GM21576 (cell line): ENCODE data around the gene ARSA.
"Not testable (repeated sequence)": the region's sequence is repeated elsewhere in the genome, so short reads cannot be mapped to it uniquely, and the experiment has no call there.

Experiments
- ATAC-seq: cut with Tn5 transposase; IDR thresholded peaks from one replicate; pipeline ENCODE4 v1.9.1; 2021; ENCODE audit warnings: mild to moderate bottlenecking, moderate library complexity; ENCODE audit not compliant: unreplicated experiment

The ARSA gene

DNA sequence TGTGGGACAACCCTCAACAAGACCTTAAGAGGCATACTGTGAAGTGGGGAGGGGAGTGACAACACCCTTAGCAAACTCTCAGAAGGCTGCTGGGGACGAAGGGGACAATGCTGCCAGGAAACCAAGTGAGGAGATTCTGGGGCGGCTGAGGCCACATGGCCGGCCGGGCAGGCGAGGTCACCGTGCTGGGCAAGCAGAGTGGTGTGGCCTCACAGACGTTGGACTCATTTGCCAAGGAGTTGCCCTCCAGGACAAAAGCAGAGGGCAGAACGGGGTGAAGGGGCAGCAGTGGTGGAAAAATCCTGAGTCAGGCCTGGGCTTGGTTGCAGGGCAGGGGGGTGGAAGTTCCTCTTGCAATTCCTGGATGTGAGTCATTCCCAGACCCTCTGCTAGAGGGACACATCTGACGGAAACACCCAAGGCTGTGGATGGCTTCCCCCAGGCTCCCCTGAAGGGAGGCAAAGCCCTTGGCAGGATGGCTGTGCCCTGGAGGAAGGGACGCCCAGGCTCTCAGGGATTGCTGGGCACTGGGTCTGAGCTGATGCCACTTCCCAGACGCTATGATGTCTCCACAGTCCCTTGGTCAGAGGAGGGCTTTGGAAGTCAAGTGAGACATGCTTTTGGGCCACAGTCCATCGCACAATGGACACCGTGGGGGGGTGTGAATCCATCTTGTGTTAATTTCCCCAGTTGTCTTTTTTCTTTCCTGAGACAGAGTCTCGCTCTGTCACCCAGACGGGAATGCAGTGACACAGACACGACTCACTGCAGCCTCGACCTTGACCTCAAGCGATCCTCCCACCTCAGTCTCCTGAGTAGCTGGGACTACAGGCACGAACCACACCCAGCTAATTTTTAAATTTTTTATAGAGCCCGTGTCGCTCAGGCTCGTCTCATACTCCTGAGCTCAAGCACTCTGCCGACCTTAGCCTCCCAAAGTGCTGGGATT lies 28.4 kb upstream of the ARSA start:
- no peak for ATAC-seq

DNA sequence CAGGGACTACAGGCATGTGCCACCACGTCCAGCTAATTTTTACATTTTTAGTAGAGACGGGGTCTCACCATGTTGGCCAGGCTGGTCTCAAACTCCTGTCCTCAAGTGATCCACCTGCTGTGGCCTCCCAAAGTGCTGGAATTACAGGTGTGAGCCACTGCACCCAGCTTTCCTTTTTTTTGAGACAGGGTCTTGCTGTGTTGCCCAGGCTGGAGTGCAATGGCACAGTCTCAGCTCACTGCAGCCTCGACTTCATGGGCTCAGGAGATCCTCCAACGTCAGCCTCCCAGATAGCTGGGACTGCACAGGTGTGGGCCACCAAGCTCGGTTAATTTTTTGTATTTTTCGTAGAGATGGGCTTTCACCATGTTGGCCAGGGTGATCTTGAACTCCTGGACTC lies 26.7 kb upstream of the ARSA start:
- not testable (repeated sequence) for ATAC-seq

DNA sequence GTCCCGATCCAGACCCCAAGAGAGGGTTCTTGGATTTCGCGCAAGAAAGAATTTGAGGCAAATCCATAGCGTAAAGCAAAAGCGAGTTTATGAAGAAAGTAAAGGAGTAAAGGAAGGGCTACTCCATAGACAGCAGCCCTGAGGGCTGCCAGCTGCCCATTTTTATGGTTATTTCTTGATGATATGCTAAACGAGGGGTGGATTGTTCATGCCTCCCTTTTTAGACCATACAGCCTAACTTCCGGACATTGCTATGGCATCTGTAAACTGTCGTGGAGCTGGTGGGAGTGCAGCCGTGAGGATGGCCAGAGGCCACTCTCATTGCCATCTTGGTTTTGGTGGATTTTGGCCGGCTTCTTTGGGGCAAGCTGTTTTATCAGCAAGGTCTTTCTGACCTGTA lies 25.3 kb upstream of the ARSA start:
- no peak for ATAC-seq

DNA sequence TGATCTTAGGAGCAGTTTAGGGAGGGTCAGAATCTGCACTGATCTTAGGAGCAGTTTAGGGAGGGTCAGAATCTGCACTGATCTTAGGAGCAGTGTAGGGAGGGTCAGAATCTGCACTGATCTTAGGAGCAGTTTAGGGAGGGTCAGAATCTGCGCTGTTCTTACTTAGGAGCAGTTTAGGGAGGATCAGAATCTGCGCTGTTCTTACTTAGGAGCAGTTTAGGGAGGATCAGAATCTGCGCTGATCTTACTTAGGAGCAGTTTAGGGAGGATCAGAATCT lies 15.8 kb upstream of the ARSA start:
- ATAC-seq, result not testable (repeated sequence)

DNA sequence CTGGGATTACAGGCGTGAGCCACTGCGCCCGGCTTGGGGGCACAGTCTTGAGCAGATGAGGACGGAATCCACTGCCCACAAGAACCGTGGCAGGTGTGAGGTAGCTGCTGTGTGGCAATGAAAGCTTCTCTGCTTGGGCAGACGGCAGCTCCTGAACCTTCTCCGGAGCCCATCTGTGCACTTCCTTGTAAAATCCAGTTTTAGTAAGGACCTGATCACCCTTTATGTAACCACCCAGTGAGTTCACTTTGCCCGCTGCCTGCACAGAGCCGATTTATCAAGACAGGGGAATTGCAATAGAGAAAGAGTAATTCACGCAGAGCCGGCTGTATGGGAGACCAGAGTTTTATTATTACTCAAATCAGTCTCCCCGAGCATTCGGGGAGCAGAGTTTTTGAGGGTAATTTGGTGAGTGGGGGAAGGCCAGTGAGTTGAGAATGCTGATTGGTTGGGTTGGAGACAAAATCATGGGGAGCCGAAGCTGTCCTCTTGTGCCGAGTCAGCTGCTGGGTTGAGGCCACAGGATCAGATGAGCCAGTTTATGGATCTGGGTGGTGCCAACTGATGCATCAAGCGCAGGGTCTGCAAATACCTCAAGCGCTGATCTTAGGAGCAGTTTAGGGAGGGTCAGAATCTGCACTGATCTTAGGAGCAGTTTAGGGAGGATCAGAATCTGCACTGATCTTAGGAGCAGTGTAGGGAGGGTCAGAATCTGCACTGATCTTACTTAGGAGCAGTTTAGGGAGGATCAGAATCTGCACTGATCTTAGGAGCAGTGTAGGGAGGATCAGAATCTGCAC lies 15.3 kb upstream of the ARSA start:
- not testable (repeated sequence) for ATAC-seq

DNA sequence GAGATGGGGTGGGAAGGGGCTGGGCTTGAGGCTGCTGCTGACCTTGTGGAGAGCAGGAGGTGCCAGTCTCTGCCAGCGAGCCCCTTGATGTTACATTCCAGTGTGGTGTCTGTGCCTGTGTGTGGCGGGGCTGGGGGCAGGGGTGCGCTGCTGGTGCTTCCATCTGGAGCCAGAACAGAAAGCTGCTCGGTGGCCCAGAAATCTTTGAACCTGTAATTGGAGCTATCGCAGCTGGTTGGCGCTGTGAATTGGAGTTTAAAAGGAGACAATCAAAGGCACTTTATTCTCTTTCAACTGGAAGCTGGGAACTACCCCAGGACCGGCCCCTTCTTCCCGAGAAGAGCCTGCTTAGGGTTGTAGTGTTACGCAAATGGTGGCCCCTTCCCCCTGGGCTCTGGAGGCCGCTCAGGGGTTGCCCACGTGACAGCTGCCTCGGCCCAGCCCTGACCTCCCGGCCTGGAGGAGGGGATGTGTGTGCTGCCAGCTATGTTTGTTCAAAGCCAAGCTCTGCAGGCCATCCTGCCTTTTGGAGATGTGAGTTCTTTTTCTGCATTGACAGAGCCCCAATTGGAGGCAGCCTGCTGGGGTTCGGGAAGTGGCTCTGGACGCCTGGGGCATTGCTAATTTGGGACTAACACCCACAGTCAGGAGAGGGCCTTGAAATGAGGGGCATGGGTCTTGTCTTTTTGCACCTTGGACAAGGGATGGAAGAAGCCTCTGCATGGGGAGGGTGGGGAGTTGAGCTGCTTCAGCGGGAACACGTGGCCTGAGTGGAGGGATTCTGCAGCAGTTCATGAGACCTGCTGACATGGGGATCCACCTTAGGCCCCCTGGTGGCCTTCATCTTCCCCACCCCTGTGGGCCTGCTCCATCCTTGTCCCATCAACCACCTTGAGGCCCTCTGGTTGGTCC lies 14.0 kb upstream of the ARSA start:
- ATAC-seq, result no peak

DNA sequence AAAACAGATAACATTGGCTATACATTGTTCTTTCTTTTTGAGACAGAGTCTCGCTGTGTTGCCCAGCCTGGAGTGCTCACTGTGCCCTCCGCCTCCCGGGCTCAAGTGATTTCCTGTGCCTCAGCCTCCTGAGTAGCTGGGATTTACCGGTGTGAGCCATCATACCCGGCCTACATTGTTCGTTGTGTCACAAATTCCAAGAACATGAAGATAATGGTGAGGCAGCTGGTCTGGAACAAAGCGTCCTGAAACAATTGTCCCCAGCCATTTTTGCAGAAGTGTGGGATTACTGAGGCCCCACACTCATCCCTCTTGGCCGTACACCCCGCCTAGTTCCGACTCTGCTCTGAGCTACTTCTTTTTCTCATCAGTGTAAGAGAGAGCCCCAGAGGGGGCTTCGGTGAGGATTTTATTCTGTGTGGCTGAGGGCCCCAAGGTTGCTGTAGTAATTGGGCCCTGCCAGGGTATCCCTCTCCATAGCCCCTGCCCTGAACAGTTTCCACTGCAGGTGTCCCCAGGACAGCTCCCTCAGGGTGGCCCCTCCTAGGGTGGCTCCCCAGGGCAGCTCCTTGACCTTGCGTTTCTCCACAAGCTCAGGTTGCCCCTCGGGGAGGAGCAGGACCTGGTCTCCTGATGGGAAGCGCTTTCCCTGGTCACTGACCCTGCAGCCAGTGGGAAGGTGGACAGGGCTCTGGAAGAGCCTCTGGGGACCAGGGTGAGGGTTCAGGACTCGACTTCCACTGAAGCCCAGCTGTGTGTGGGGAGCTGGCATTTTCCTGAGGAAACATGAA lies 13.1 kb upstream of the ARSA start:
- no peak for ATAC-seq

DNA sequence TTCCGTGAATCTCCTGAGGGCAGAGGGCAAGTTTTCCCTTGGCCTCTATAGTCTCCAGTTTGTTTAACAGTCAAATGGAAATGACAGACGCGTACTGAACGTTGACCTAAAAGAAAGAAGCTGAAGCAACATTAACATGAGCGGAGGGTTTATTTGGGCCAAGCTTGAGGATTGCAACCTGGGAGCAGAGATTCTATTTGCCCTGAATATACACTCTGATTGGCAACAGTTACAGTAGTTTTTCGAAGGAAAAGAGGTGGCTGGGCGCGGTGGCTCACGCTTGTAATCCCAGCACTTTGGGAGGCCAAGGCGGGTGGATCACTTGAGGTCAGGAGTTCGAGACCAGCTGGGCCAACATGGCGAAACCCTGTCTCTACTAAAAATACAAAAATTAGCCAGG lies 12.3 kb upstream of the ARSA start:
- ATAC-seq, result not testable (repeated sequence)

DNA sequence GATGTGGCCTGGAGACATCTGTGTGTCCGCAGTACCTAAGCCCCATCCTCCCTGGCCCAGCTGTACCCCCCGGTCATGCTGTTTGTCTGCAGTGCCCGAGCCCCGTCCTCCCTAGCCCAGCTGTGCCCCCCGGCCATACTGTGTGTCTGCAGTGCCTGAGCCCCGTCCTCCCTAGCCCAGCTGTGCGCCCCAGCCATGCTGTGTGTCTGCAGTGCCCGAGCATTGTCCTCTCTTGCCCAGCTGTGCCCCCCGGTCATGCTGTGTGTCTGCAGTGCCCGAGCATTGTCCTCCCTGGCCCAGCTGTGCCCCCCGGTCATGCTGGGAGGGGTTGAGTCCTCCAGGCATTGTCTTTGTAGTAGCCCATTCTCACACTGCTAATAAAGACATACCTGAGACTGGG lies 7.6 kb upstream of the ARSA start:
- no peak for ATAC-seq

DNA sequence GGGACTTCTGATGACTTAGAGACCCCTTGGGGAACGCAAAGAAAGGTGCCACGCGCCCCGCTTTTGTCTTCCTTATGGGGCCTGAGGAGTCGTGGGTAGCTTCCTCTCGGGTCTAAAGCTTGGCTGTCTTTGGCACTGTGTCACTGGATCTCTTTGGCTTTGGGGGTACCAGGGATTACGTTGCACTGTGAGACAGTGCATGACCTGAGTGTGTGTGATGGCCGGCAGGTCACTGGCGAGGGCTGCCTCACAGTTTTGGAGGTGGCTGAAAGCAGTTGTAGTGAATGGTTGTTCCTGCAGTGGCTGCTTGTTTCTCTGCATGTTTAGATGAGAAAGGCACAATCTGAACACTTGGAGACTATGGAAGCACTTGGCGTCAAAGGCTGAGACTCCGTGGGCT lies 5.8 kb upstream of the ARSA start:
- ATAC-seq, result no peak

DNA sequence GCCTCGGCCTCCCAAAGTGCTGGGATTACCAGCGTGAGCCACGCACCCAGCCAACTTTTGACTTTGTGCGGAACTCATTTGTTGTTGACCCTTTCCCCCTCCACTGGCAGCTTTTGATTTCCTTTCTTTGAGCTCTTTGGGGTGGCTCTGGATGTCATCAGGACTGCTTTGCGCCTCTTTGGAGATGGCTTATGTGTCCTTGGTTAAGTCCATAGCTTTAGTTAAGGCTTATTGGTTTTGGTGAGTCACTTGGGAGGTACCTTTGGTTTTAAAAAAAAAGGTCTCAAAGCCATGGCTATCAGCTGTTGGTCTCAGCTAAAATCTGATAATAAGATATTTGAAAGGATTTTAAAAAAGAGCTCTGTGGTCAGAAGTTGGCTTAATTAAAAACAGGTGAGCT lies 5.1 kb upstream of the ARSA start:
- no peak for ATAC-seq

DNA sequence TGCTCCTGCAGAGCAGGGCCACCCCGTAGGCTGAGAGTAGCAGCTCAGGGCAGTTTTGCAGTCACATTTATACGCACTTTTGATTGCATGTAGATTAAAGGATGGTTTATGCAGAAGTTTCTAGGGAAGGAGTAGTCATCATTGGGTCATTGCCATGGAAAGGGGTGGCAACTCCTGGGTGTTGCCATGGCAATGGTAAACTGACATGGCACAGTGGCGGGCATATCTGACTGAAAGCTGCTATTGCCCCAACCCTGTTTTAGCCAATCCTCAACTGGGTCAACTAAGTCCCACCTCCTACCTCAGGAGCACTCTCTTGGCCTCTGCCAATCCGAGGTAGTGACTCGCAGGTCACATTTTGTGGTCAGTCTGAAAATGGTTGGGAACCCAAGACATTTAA lies 2.4 kb upstream of the ARSA start:
- ATAC-seq, result no peak

DNA sequence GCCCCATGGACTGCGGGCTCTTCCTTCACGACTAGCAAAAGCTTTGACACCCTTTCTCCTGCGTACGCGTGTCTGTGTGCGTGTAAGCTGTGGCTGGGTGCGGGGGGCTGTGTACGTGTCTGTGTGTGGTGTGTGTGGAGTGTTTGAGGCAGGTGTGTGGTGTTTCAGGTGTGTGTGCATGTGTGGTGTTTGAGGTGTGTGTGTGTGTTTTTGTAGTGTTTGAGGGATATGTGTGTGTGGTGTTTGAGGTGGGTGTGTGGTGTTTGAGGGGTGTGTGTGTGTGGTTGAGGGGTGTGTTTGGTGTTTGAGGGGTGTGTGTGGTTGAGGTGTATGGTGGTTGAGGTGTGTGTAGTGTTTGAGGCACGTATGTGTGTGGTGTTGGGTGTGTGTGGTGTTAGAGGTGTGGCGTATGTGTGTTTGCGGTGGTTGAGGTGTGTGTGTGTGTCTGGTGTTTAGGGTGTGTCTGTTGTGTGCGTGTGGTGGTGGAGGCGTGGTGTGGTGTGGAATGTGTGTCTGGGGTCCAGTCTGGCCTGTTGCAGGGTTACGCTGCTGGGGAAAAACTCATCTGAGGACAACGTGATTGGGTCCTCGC lies 687 bp upstream of the ARSA start:
- ATAC-seq, result no peak

DNA sequence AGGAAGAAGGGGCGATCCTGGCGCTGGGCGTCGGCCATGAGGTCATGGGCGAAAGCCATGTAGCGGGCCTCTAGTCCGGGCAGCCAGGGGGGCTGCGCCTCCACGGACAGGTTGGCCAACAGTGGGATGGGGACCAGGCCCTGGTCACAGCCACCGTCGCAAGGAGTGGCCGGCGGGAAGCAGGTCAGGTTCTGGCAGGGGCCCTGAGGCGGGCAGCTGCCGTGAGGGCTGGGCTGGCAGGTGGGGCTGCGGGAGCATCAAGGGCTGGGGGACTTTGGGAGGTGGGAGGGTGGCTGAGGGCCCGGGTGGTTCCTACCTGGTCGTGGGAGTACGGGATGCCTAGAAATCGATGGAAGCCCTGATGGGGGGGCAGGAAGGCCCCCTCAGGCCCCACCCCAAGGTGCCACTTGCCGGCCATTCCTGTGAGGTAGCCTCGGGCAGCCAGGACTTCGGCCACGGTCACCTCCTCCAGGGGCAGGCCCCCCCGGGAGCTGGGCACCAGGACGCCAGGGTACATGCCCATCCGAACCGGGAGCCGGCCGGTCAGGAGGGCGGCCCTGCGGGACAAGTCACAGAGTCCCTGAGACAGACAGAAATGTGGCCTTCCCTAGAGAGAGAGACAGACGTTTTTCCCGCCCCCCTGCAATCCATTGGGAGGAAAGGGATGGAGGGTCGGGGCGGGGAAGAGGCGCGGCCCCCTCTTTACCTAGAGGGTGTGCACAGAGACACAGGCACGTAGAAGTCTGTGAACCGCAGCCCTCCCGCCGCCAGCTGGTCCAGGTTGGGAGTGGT lies 906 bp downstream of the ARSA start:
- ATAC-seq, result no peak

DNA sequence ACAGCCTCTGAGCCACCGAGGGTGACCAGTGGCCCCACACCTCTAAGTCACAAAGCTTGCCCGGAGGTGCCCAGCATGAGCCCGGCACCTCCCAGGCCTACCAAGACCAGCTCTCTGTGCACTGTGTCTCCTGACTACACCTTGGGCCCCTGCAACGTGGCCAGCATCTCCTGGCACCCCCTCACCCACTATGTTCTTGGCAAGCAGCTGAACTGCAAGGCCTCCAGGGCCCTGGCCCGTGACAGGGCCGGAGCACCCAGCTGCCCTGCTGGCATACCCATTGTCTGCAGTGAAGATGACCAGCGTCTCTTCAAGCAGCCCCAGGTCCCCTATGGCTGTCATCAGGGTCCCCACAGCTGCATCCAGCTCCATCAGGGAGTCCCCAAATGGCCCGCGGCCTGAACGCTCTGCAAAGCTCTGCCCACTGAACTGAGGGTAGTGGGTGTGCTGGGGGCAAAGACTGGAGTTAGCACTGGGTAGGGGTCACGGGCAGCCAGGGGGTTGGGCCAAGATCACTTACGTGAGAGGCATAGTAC lies 1.6 kb downstream of the ARSA start:
- ATAC-seq, result no peak

DNA sequence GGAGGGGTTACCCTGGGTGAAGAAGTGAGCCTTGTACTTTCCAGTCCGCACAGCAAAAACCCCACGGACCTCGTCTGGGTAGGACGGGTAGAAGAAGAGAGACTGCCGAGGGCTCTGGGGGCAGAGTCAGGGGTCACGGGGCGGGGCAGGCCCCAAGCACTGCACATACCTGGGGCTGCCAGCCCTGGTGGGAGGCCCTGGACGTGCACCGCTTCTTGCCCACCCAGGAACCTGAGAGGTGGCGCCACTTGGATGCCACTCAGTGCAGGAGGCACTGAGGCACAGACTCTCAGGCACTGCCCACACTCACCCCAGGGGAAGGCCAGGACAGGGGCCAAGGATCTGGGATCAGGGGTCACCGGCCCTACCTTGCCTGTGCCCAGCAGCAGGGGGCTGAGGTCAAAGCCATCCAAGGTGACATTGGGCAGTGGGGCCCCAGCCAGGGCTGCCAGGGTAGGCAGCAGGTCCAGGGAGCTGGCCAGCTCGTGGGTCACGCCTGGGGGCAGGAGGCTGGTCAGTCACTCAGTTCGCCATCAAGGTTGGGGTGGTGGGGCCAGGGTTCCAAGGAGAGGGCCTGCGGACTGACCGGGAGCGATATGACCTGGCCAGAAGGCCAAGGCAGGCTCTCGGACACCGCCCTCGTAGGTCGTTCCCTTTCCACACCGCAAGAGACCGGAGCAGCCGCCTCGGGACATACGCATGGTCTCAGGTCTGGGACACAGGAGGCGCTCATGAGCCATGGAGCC lies 2.2 kb downstream of the ARSA start:
- ATAC-seq, result no peak

DNA sequence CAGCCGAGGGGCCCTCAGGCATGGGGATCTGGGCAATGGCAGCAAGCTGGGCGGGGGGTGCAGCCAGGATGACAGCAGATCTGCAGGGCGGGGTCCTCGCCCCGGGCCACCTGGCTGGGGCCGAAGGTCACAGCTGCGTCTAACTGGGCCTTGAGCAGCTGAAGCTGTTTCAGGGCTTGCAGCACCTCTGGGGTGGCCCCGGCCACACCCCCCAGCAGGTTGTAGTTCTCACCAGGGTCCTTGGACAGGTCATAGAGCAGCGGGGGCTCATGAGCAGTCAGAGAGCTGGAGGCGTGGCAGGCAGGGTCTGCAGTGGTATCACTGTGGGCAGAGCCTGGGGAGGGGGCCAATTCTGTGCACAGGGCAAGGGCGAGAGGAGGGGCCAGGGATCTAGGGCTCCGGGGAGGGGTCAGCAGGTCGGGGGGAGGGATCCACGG lies 2.8 kb downstream of the ARSA start:
- ATAC-seq, result no peak
